HG03457 (cell line): Measurements from ENCODE around the gene BEND5.

Experiments
- ATAC-seq: cut with Tn5 transposase; IDR thresholded peaks from one replicate; pipeline ENCODE4 v1.9.1; 2021; ENCODE audit warnings: moderate number of reproducible peaks; ENCODE audit not compliant: unreplicated experiment

The BEND5 gene

DNA sequence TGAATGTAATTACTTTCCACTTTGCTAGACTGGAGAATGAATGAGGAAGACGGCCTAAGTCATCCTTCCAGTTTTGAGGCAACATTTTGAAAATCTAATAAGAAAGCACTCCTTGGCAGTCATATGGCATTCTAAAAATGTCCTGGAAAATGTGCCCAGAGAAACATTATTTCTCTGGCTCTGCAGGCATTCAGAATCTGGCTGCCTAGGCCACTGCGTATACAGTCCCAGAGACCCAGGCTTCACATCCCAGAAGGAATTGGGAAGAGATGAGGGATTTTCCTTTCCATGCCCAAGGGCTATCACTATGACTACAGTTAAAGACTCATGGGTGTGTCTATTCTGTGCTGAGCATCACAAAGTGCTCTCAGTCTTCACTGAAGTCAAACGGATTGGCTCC, 92.9 kb downstream of the BEND5 start:
- ATAC-seq, result no peak

DNA sequence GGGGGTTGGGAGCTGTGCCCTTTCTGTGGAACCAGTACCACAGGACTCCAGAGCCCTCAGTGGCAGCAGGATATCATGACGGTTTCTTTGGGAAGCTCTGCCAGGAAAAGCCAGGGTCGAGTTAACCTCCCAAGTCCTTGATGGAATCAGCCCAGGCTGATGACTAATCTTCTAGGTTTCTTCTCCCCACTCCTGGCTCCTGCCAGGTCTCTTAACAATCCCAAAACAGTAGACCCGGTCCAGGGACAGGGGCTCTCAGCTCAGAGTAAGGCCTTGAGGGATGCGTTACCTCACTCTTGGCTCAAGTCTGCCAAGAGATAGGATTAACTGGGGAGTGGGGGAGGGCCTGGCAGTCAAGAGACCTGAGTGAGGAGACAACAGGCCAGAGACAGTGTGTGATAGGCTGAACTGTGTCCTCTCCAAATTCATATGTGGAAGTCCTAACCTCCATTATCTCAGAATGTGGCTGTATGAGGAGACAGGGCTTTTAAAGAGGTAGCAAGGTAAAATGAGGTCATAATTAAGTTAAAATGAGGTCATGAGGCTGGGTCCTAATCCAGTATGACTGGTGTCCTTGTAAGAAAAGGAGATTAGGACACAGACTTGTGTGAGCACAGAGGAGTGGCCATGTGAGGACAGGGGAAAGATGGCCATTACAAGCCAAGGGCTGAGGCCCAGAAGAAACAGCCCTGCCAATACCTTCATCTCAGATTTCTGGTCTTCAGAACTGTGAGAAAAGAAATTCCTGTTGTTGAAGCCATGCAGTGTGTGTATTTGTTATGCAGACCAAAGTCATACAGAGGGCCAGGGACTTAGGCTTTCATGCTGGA, 95.0 kb downstream of the BEND5 start:
- no peak for ATAC-seq

DNA sequence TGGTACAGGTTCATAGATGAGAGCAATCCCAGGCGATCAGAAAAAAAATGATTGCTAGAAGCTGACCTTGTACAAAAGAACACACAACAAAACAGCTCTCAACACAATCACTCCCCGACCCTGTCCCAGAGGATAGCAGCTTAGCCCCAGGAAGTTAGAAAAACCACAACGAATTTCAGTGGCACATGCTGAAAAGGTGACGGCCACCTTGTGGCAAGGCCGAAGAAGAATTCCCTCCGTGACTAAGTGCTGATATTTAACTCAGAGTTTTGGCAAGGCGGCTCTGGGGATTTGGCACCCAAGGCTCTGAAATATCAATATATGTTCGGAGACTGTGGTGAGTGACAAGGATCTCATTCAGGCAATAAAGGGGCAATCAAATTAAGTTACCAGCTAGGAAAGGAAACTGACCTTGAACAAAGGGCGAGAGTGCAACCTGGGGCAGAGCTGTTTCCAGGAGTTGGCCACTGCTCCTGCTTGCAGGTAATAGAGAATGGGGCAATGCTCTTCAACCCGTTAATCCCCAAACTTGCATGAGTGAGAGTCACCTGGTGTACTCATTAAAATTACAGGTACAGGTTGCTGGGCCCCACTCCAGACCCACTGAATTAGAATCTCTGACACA, 96.2 kb downstream of the BEND5 start:
- ATAC-seq, result no peak

DNA sequence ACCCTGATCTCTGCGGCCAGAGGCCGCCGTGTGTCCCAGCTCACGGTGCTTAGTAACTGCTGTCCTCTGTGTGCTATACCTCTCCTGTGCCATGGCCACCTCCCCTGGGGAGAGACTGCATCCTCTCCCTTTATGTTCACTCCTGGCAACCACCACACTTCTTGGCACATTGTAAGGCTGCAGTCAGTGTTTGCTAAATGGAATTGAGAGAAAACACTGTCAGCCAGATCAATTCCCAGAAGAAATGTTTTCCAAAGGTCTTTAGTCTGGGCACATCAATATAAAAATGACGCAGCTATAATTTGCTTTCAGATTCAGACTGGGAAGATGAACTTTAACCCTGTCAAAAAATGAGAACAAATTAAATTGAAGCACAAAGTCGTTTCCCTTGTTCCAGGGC, 96.8 kb downstream of the BEND5 start:
- no peak for ATAC-seq

DNA sequence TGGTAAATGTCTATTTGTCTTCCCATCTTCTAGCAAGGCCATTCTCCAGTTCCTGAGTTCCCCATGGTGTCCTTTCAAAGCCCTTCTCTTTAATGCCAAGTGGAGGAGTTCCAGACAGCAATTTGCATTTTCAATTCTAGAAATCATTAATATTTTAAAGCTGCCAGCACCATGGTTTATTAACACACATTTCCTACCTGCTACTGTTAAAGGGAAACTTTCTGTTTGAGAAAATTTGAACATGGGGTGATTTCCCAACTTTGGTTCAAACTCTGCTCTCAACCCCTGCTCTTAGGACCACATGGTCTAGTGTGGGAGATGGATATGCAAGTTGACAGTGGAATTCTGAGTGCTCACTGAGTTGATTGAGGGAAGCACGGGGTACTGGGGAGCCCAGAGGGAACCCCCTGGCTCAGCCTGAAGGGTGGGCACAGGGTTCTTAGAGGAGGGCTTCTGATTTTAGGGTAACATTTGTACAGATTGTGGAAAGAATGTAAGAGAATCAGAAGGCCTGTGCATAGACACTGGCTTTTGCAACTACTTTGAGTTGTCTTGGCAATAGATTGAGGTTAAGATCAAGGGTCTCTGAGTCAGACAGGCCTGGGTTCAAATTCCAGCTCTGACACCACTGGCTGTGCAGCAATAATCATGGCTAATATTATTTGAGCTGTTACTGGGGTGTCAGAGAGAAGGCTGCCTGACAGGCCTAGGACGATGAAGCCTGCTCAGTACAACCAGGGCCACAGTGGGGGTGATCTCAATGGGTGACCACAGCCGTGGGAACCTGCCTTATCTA, 97.8 kb downstream of the BEND5 start:
- peak; percentile 71 for ATAC-seq
